ENCODE results near the gene ADAMTSL1. TPM values are rescaled to one million over a fixed set of nuclear protein-coding genes. Genes with fewer than 3 reads are reported as not detected.

The ADAMTSL1 gene
- total RNA-seq, 2 experiments from 2014 or later = not detected

GRCh38 chr9:18826248-18826647 lies 352.3 kb downstream of the ADAMTSL1 start:
- no peak overlapping the region for H3K27ac Mint-ChIP-seq
- intact Hi-C loops (cut with DNase I, micrococcal nuclease) = no loop called here
- no peak overlapping the region for H3K4me3 Mint-ChIP-seq
- H3K4me1 Mint-ChIP-seq = peaks cover 15% of the 10 kb centered on the region
- CTCF ChIA-PET = interaction anchor here (0.6 to 0.7 kb wide), 2 partner anchors 133 to 388 kb away, joined by 3 to 4 read pairs; no protein-coding TSS in a partner anchor
- DNase-seq = no peak
- POLR2A ChIA-PET = no interaction called here
- no peaks in the 10 kb centered on the region for H3K9me3 Mint-ChIP-seq (ENCODE audit: low read depth)
- H3K27me3 Mint-ChIP-seq = no peaks in the 10 kb centered on the region
- no peak for ATAC-seq
- no peaks in the 10 kb centered on the region for H3K36me3 Mint-ChIP-seq (ENCODE audit: low read depth)

GRCh38 chr9:18829066-18829465 lies 355.1 kb downstream of the ADAMTSL1 start:
- intact Hi-C loops (cut with DNase I, micrococcal nuclease) = no loop called here
- no peaks in the 10 kb centered on the region for H3K27me3 Mint-ChIP-seq
- H3K4me3 Mint-ChIP-seq = no peak overlapping the region
- ChIA-PET CTCF (no interaction called here), POLR2A (no interaction called here)
- H3K36me3 Mint-ChIP-seq (ENCODE audit: low read depth) = no peaks in the 10 kb centered on the region
- no peaks in the 10 kb centered on the region for H3K9me3 Mint-ChIP-seq (ENCODE audit: low read depth)
- DNase-seq (no peak), ATAC-seq (no peak)
- peaks cover 15% of the 10 kb centered on the region for H3K4me1 Mint-ChIP-seq
- H3K27ac Mint-ChIP-seq = no peak overlapping the region

GRCh38 chr9:18829873-18830272 lies 355.9 kb downstream of the ADAMTSL1 start:
- H3K9me3 Mint-ChIP-seq (ENCODE audit: low read depth) = no peaks in the 10 kb centered on the region
- ATAC-seq = no peak
- intact Hi-C loops (cut with DNase I, micrococcal nuclease) = no loop called here
- POLR2A ChIA-PET = no interaction called here
- DNase-seq = no peak
- CTCF ChIA-PET = no interaction called here
- H3K36me3 Mint-ChIP-seq (ENCODE audit: low read depth) = no peaks in the 10 kb centered on the region
- H3K27ac Mint-ChIP-seq = no peak overlapping the region
- no peaks in the 10 kb centered on the region for H3K27me3 Mint-ChIP-seq
- H3K4me3 Mint-ChIP-seq = no peak overlapping the region
- H3K4me1 Mint-ChIP-seq = peaks cover 15% of the 10 kb centered on the region

GRCh38 chr9:18834740-18835361 lies 360.9 kb downstream of the ADAMTSL1 start:
- Mint-ChIP-seq H3K27me3 (peaks cover 6% of the 10 kb centered on the region), H3K36me3 (ENCODE audit: low read depth) (no peaks in the 10 kb centered on the region), H3K4me3 (no peak overlapping the region), H3K9me3 (ENCODE audit: low read depth) (no peaks in the 10 kb centered on the region), H3K27ac (no peak overlapping the region), H3K4me1 (no peaks in the 10 kb centered on the region)
- DNase-seq (no peak), ATAC-seq (no peak)
- intact Hi-C loops (cut with DNase I, micrococcal nuclease) = no loop called here
- CTCF ChIA-PET = no interaction called here
- POLR2A ChIA-PET = no interaction called here

- Mint-ChIP-seq H3K27ac (no peak overlapping the region), H3K27me3 (peaks cover 6% of the 10 kb centered on the region), H3K4me1 (no peaks in the 10 kb centered on the region), H3K4me3 (no peak overlapping the region), H3K9me3 (ENCODE audit: low read depth) (no peaks in the 10 kb centered on the region), H3K36me3 (ENCODE audit: low read depth) (no peaks in the 10 kb centered on the region)
- ChIA-PET POLR2A (no interaction called here), CTCF (no interaction called here)
- DNase-seq (no peak), ATAC-seq (no peak)
- intact Hi-C loops (cut with DNase I, micrococcal nuclease) = no loop called here
Measured at GRCh38 chr9:18837402-18837801, 363.4 kb downstream of the ADAMTSL1 start.

GRCh38 chr9:18847576-18848275 lies 373.8 kb downstream of the ADAMTSL1 start:
- H3K9me3 Mint-ChIP-seq (ENCODE audit: low read depth) = no peaks in the 10 kb centered on the region
- no peak overlapping the region for H3K4me3 Mint-ChIP-seq
- intact Hi-C loops (cut with DNase I, micrococcal nuclease) = no loop called here
- no peak for ATAC-seq
- H3K27me3 Mint-ChIP-seq = no peaks in the 10 kb centered on the region
- no peak overlapping the region for H3K27ac Mint-ChIP-seq
- no peaks in the 10 kb centered on the region for H3K4me1 Mint-ChIP-seq
- POLR2A ChIA-PET = no interaction called here
- CTCF ChIA-PET = no interaction called here
- no peaks in the 10 kb centered on the region for H3K36me3 Mint-ChIP-seq (ENCODE audit: low read depth)
- DNase-seq = no peak

- CTCF ChIA-PET = interaction anchor here (0.7 kb wide), 1 partner anchor 49 kb away, joined by 3 read pairs; no protein-coding TSS in a partner anchor
- no peak for ATAC-seq
- Mint-ChIP-seq H3K9me3 (ENCODE audit: low read depth) (no peaks in the 10 kb centered on the region), H3K27me3 (no peaks in the 10 kb centered on the region), H3K4me3 (no peak overlapping the region), H3K4me1 (no peaks in the 10 kb centered on the region), H3K27ac (no peak overlapping the region), H3K36me3 (ENCODE audit: low read depth) (no peaks in the 10 kb centered on the region)
- no peak for DNase-seq
- POLR2A ChIA-PET = no interaction called here
- intact Hi-C loops (cut with DNase I, micrococcal nuclease) = no loop called here
Measured at GRCh38 chr9:18848657-18849056, 374.7 kb downstream of the ADAMTSL1 start.

GRCh38 chr9:18849270-18849669 lies 375.3 kb downstream of the ADAMTSL1 start:
- Mint-ChIP-seq H3K36me3 (ENCODE audit: low read depth) (no peaks in the 10 kb centered on the region), H3K9me3 (ENCODE audit: low read depth) (no peaks in the 10 kb centered on the region), H3K4me3 (no peak overlapping the region), H3K27me3 (no peaks in the 10 kb centered on the region), H3K27ac (no peak overlapping the region), H3K4me1 (no peaks in the 10 kb centered on the region)
- POLR2A ChIA-PET = no interaction called here
- DNase-seq (no peak), ATAC-seq (no peak)
- intact Hi-C loops (cut with DNase I, micrococcal nuclease) = no loop called here
- CTCF ChIA-PET = interaction anchor here (0.7 kb wide), 1 partner anchor 50 kb away, joined by 3 read pairs; no protein-coding TSS in a partner anchor

- Mint-ChIP-seq H3K4me3 (no peak overlapping the region), H3K27ac (no peak overlapping the region), H3K4me1 (no peaks in the 10 kb centered on the region), H3K9me3 (ENCODE audit: low read depth) (no peaks in the 10 kb centered on the region), H3K36me3 (ENCODE audit: low read depth) (no peaks in the 10 kb centered on the region), H3K27me3 (peaks cover 2% of the 10 kb centered on the region)
- ATAC-seq = no peak
- no peak for DNase-seq
- intact Hi-C loops (cut with DNase I, micrococcal nuclease) = loop anchor here in 1 of 2 experiments (10.0 kb wide), 1 partner anchor 505 kb away; no protein-coding TSS in a partner anchor
- CTCF ChIA-PET = interaction anchor here (0.6 kb wide), 1 partner anchor 470 kb away, joined by 5 read pairs; no protein-coding TSS in a partner anchor
- POLR2A ChIA-PET = no interaction called here
Measured at GRCh38 chr9:18849890-18850677, 376.1 kb downstream of the ADAMTSL1 start.

- H3K4me3 Mint-ChIP-seq = no peak overlapping the region
- POLR2A ChIA-PET = no interaction called here
- intact Hi-C loops (cut with DNase I, micrococcal nuclease) = loop anchor here in 1 of 2 experiments (10.0 kb wide), 1 partner anchor 506 kb away; no protein-coding TSS in a partner anchor
- H3K27ac Mint-ChIP-seq = no peak overlapping the region
- H3K4me1 Mint-ChIP-seq = no peaks in the 10 kb centered on the region
- H3K9me3 Mint-ChIP-seq (ENCODE audit: low read depth) = no peaks in the 10 kb centered on the region
- CTCF ChIA-PET = no interaction called here
- no peaks in the 10 kb centered on the region for H3K36me3 Mint-ChIP-seq (ENCODE audit: low read depth)
- DNase-seq (no peak), ATAC-seq (no peak)
- peaks cover 2% of the 10 kb centered on the region for H3K27me3 Mint-ChIP-seq
Measured at GRCh38 chr9:18851069-18851795, 377.3 kb downstream of the ADAMTSL1 start.

- no peak for DNase-seq
- Mint-ChIP-seq H3K27me3 (peaks cover 2% of the 10 kb centered on the region), H3K4me1 (no peaks in the 10 kb centered on the region), H3K4me3 (no peak overlapping the region), H3K9me3 (ENCODE audit: low read depth) (no peaks in the 10 kb centered on the region), H3K36me3 (ENCODE audit: low read depth) (no peaks in the 10 kb centered on the region), H3K27ac (no peak overlapping the region)
- ChIA-PET CTCF (interaction anchor here (0.7 kb wide), 1 partner anchor 601 kb away, joined by 3 read pairs; no protein-coding TSS in a partner anchor), POLR2A (no interaction called here)
- intact Hi-C loops (cut with DNase I, micrococcal nuclease) = loop anchor here in 1 of 2 experiments (10.0 kb wide), 1 partner anchor 511 kb away; no protein-coding TSS in a partner anchor
- ATAC-seq = no peak
Measured at GRCh38 chr9:18855656-18856055, 381.7 kb downstream of the ADAMTSL1 start.

Measured in activated CD4-positive, alpha-beta T cell treated with anti-CD3 and anti-CD28 coated beads for 36 hours (primary cell).